CD4-positive, alpha-beta T cell (primary cell): ENCODE results near the gene SAE1. TPM values are rescaled to one million over a fixed set of nuclear protein-coding genes. Genes with fewer than 3 reads are reported as not detected.

Source experiments
- ATAC-seq: fragments of 200-7000 bp; cut with Tn5 transposase; one replicate; pipeline ENCODE4 v1.10.0; 2022; ENCODE audit warnings: mild to moderate bottlenecking; ENCODE audit not compliant: poor library complexity
- CTCF ChIA-PET: fragments of 350-600 bp; sonication (Branson Sonifier 250); formaldehyde crosslinking; loops from one replicate; lab custom pipeline; 2021; ENCODE audit warnings: antibody characterized with exemption, inconsistent platforms; lab: Charles Lee
- POLR2A ChIA-PET: fragments of 350-600 bp; sonication (Branson Sonifier 250); formaldehyde crosslinking; loops from one replicate; lab custom pipeline; 2021; ENCODE audit warnings: antibody characterized with exemption, inconsistent platforms; lab: Charles Lee
- DNase-seq, 14 experiments: peaks; one replicate each; pipeline ENCODE4 v3.0.0-alpha.2; 2013 to 2020; ENCODE audit warnings: mixed read lengths in 2 of 14
- H3K27ac ChIP-seq, 2 donors: one replicate each; pipeline versions ENCODE4 v1.5.1 to v1.7.0; 2013; ENCODE audit warnings: low read length in 2 of 2, low read depth in 1 of 2, mild to moderate bottlenecking in 1 of 2
- H3K27me3 ChIP-seq, 2 experiments: 1 replicate in 1 of 2; 2 replicates in 1 of 2; pipeline versions ENCODE4 v1.6.1 to v1.7.0; 2013; ENCODE audit warnings: low read length in 2 of 2, control low read depth in 1 of 2, mild to moderate bottlenecking in 1 of 2, moderate library complexity in 1 of 2; ENCODE audit not compliant: insufficient read depth in 2 of 2, control insufficient read depth in 1 of 2
- H3K36me3 ChIP-seq: one replicate; pipeline ENCODE4 v1.6.1; 2013; ENCODE audit warnings: low read length, control low read depth; ENCODE audit not compliant: insufficient read depth
- H3K4me1 ChIP-seq: one replicate; pipeline ENCODE4 v1.6.1; 2013; ENCODE audit warnings: low read length, control low read depth; ENCODE audit not compliant: insufficient read depth
- H3K4me3 ChIP-seq: one replicate; pipeline ENCODE4 v1.5.1; 2013; ENCODE audit warnings: mild to moderate bottlenecking, low read length, moderate library complexity
- H3K9me3 ChIP-seq, 2 experiments: 1 replicate in 1 of 2; 2 replicates in 1 of 2; pipeline versions ENCODE4 v1.6.1 to v1.7.0; 2013; ENCODE audit warnings: low read length in 2 of 2, mild to moderate bottlenecking in 2 of 2, control low read depth in 1 of 2, moderate library complexity in 1 of 2; ENCODE audit not compliant: control insufficient read depth in 1 of 2, insufficient read depth in 1 of 2
- H3K27ac Mint-ChIP-seq: one replicate; pipeline ENCODE4 v1.8.0; 2020; ENCODE audit warnings: mixed read lengths
- H3K27me3 Mint-ChIP-seq: one replicate; pipeline ENCODE4 v1.8.0; 2021; ENCODE audit warnings: mixed read lengths
- H3K36me3 Mint-ChIP-seq: one replicate; pipeline ENCODE4 v1.8.0; 2021; ENCODE audit warnings: low read depth, mixed read lengths
- H3K4me1 Mint-ChIP-seq: one replicate; pipeline ENCODE4 v1.8.0; 2021; ENCODE audit warnings: low read depth, mixed read lengths
- H3K4me3 Mint-ChIP-seq: one replicate; pipeline ENCODE4 v1.8.0; 2020; ENCODE audit warnings: mild to moderate bottlenecking, mixed read lengths
- H3K9me3 Mint-ChIP-seq: one replicate; pipeline ENCODE4 v1.8.0; 2020; ENCODE audit warnings: mixed read lengths
- CTCF ChIP-seq: fragments of 200-600 bp; IDR thresholded peaks from one replicate; pipeline ENCODE4 v1.8.0; 2022; ENCODE audit warnings: antibody characterized with exemption, mild to moderate bottlenecking
- intact Hi-C, 2 experiments: fragments of 100-400 bp; cut with DNase I in 1 of 2; cut with micrococcal nuclease in 1 of 2; formaldehyde crosslinking; loops; one replicate each; pipeline versions ENCODE4 v1.15.1 to v1.9.0; 2023 to 2025; cut with DNase I, micrococcal nuclease
- total RNA-seq, 174 experiments: library from RNA in 2 of 174; stranded (reverse) in 2 of 174; gene quantifications; one replicate each; pipeline ENCODE4 v1.2.3 and lab custom pipeline; 2021 to 2026

SAE1 gene
- total RNA-seq, 2 experiments from 2014 or later = 29.6 to 30.9 TPM

DNA sequence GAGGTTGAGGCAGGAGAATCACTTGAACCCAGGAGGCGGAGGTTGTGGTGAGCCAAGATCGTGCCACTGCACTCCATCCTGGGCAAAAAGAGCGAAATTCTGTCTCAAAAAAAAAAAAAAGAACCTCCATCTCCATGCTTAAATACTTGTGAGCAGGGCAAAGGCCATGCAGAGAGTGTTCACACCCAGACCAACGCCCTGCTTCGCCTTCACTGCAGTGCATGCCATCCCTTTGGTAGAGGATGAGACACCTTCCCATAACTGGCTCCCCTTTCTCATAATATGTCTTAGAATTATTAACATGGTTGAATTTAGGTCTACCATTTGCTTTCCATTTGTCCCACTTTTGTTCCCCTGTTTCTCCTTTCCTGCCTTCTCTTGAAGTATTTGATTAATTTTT, 84.9 kb downstream of the SAE1 start:
- no peaks in the 10 kb centered on the region for H3K9me3 Mint-ChIP-seq
- H3K4me3 Mint-ChIP-seq = no peak overlapping the region
- DNase-seq = no peak
- POLR2A ChIA-PET = no interaction called here
- H3K27me3 Mint-ChIP-seq = no peaks in the 10 kb centered on the region
- H3K9me3 ChIP-seq = no peaks in the 10 kb centered on the region
- intact Hi-C loops = no loop called here
- H3K4me3 ChIP-seq = no peak overlapping the region
- ATAC-seq = no peak
- no peaks in the 10 kb centered on the region for H3K36me3 ChIP-seq
- H3K4me1 ChIP-seq = peaks cover 8% of the 10 kb centered on the region
- H3K27me3 ChIP-seq = no peaks in the 10 kb centered on the region
- no peak for TF ChIP-seq CTCF
- CTCF ChIA-PET = interaction anchor here (1.4 to 2.5 kb wide), 2 partner anchors 10 to 29 kb away, joined by 4 to 15 read pairs; no protein-coding TSS in a partner anchor
- H3K27ac Mint-ChIP-seq = no peak overlapping the region
- no peak overlapping the region for H3K27ac ChIP-seq
- H3K4me1 Mint-ChIP-seq = peaks cover 4% of the 10 kb centered on the region
- H3K36me3 Mint-ChIP-seq = peaks cover 5% of the 10 kb centered on the region

GRCh38 chr19:47221080-47221841, 90.6 kb downstream of the SAE1 start:
- Histone ChIP-seq H3K4me3 (no peak overlapping the region), H3K36me3 (peaks cover 16% of the 10 kb centered on the region), H3K27me3 (no peaks in the 10 kb centered on the region), H3K27ac (no peak overlapping the region), H3K4me1 (peaks cover 7% of the 10 kb centered on the region), H3K9me3 (no peaks in the 10 kb centered on the region)
- Mint-ChIP-seq H3K4me1 (peaks cover 5% of the 10 kb centered on the region), H3K27me3 (no peaks in the 10 kb centered on the region), H3K9me3 (no peaks in the 10 kb centered on the region), H3K4me3 (no peak overlapping the region), H3K36me3 (peaks cover 19% of the 10 kb centered on the region), H3K27ac (no peak overlapping the region)
- CTCF ChIA-PET = interaction anchor here (3.6 kb wide), 1 partner anchor 11 kb away, joined by 17 read pairs; no protein-coding TSS in a partner anchor
- no peak for TF ChIP-seq CTCF
- POLR2A ChIA-PET = no interaction called here
- DNase-seq = no peak
- ATAC-seq = no peak
- intact Hi-C loops = no loop called here

DNA sequence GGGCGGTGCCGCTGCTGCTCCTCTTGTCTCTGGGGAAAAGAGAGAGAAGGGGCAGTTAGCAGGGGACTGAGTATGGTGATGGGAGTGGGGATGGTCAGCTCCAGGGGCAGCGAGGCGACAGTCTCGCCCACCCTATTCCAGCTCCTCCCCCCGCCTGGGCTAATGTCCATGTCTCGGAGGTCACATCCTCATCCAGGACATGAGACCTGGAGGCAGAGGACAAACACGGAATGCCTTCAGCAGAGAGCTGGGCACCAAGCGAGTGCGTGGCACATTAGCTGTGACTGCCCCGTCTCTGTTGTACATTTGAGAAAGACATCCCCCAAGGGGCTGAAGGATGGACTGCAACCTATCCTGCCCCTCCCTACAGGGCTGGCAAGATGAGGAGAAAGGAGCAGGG, 91.3 kb downstream of the SAE1 start:
- peaks cover 8% of the 10 kb centered on the region for H3K4me1 Mint-ChIP-seq
- no peaks in the 10 kb centered on the region for H3K9me3 ChIP-seq
- no peak overlapping the region for H3K27ac Mint-ChIP-seq
- ChIA-PET CTCF (interaction anchor here (3.6 kb wide), 1 partner anchor 11 kb away, joined by 17 read pairs; no protein-coding TSS in a partner anchor), POLR2A (no interaction called here)
- H3K9me3 Mint-ChIP-seq = no peaks in the 10 kb centered on the region
- no peaks in the 10 kb centered on the region for H3K27me3 Mint-ChIP-seq
- peaks cover 19% of the 10 kb centered on the region for H3K36me3 Mint-ChIP-seq
- DNase-seq (no peak), ATAC-seq (no peak)
- H3K27me3 ChIP-seq = no peaks in the 10 kb centered on the region
- peaks cover 13% of the 10 kb centered on the region for H3K4me1 ChIP-seq
- H3K36me3 ChIP-seq = peaks cover 16% of the 10 kb centered on the region
- TF ChIP-seq CTCF = no peak
- intact Hi-C loops = no loop called here
- no peak overlapping the region for H3K27ac ChIP-seq
- no peak overlapping the region for H3K4me3 ChIP-seq
- H3K4me3 Mint-ChIP-seq = no peak overlapping the region
